Upper lobe of right lung (tissue), 1 donor: ENCODE data around the gene DDX54. TPM values are rescaled to one million over a fixed set of nuclear protein-coding genes. Genes with fewer than 3 reads are reported as not detected.
A peak's percentile ranks its signal among the peaks of the same experiment; 100 is the strongest.

Source experiments
- ATAC-seq: fragments of 200-7000 bp; cut with Tn5 transposase; one replicate; pipeline ENCODE4 v1.9.1; 2020; ENCODE audit warnings: mild to moderate bottlenecking, moderate library complexity
- DNase-seq: peaks from one replicate; pipeline ENCODE4 v3.0.0-alpha.2; 2020
- H3K27ac ChIP-seq: fragments of 200-600 bp; one replicate; pipeline ENCODE4 v1.8.0; 2022
- H3K27me3 ChIP-seq: fragments of 200-600 bp; one replicate; pipeline ENCODE4 v1.8.0; 2022; ENCODE audit warnings: mild to moderate bottlenecking
- H3K36me3 ChIP-seq: fragments of 200-600 bp; one replicate; pipeline ENCODE4 v1.8.0; 2022
- H3K4me1 ChIP-seq: fragments of 200-600 bp; one replicate; pipeline ENCODE4 v1.8.0; 2022
- H3K4me3 ChIP-seq: fragments of 200-600 bp; one replicate; pipeline ENCODE4 v1.8.0; 2022; ENCODE audit warnings: mild to moderate bottlenecking
- H3K9me3 ChIP-seq: fragments of 200-600 bp; one replicate; pipeline ENCODE4 v1.8.0; 2022
- intact Hi-C: fragments of 100-400 bp; cut with DNase I; formaldehyde crosslinking; loops from one replicate; pipeline ENCODE4 v1.11.0; 2022
- total RNA-seq: library from RNA; stranded (reverse); fragmentation: NEBNext Ultra II Directional; extraction: Animal tissue kit (Norgen Biotek cat#: 25700); gene quantifications from one replicate; pipeline ENCODE4 v1.2.1, GENCODE V29; 2021
- TF ChIP-seq, protein P1 (sequence below): fragments of 200-600 bp; IDR thresholded peaks from one replicate; pipeline ENCODE4 v1.8.0; 2022; ENCODE audit warnings: antibody characterized with exemption
- donor health status: DM: no; HTN: yes; CAD: no; lungs with severe emphysema.

The DDX54 gene
- total RNA-seq, 1 donor from 2014 or later: 55.8 TPM

DNA sequence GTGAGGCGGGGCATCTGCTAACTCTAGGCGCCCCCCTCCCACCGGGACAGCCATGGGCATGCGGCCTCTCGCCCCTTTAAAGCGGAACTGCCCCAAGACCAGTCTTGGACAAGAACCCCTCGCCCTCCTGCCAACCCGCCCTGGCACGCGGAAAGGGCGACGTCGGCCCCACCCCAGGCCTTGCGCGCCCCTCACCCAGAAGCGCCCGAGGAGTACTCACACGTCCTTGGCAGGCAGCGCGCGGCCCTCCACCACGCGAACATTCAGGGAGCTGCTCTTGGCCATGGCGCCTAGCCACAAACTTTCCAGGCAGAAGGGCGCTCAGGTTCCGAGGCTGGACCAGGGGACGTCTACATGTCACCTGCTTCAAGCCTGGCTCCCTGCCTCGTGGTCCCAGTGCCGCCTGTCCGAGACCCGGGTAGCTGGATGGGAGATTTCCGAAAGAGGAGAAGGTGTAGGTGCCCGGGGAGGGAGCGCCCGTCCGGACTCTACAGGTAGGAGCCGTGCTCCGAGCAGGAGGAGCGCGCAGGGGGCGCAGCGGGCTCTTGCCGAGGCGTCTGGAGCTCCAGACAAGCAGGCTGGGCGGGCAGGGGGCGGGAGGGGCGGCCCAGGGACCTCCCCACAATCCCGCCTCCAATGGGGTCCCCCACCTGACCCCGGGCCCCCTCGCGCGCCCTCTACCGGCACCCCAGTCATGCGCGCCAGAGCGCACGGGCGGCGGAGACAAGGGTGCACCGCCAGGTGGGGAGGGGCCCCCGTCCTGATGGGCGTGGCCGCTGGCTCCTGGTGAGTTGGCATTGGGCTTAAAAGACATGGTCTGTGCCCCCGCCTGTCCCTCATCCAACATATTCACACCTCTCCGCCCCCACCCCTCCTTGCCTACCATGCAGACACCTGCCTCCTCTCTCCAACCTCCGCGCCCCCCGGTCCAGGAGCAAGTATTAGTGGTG lies 49.8 kb downstream of the DDX54 start, which contains the start of gene RASAL1:
RASAL1 (minus strand) TSS at position 584 of the 950 bp plus-strand sequence; CDS start at position 285, 299 bp downstream.
- ATAC-seq: peak; percentile 52

GRCh38 chr12:113134521-113134951 lies 50.7 kb downstream of the DDX54 start:
- no peak for DNase-seq
- TF ChIP-seq, protein P1, sequence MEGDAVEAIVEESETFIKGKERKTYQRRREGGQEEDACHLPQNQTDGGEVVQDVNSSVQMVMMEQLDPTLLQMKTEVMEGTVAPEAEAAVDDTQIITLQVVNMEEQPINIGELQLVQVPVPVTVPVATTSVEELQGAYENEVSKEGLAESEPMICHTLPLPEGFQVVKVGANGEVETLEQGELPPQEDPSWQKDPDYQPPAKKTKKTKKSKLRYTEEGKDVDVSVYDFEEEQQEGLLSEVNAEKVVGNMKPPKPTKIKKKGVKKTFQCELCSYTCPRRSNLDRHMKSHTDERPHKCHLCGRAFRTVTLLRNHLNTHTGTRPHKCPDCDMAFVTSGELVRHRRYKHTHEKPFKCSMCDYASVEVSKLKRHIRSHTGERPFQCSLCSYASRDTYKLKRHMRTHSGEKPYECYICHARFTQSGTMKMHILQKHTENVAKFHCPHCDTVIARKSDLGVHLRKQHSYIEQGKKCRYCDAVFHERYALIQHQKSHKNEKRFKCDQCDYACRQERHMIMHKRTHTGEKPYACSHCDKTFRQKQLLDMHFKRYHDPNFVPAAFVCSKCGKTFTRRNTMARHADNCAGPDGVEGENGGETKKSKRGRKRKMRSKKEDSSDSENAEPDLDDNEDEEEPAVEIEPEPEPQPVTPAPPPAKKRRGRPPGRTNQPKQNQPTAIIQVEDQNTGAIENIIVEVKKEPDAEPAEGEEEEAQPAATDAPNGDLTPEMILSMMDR: no peak
- H3K9me3 ChIP-seq: no peaks in the 10 kb centered on the region
- H3K27ac ChIP-seq: no peak overlapping the region
- intact Hi-C loops: no loop called here
- peaks cover 21% of the 10 kb centered on the region for H3K27me3 ChIP-seq
- H3K4me1 ChIP-seq: no peaks in the 10 kb centered on the region
- no peaks in the 10 kb centered on the region for H3K36me3 ChIP-seq
- no peak overlapping the region for H3K4me3 ChIP-seq
- ATAC-seq: no peak

More for the DNA sequence above, 49.8 kb downstream of the DDX54 start, which contains the start of gene RASAL1:
- peaks cover 21% of the 10 kb centered on the region for H3K27me3 ChIP-seq
- H3K27ac ChIP-seq: no peak within 1 kb of the TSS
- intact Hi-C loops: no loop called here
- TF ChIP-seq, protein P1: peak; percentile 22
- H3K36me3 ChIP-seq: no peaks in the 10 kb centered on the region
- no peaks in the 10 kb centered on the region for H3K4me1 ChIP-seq
- DNase-seq: no peak
- no peaks in the 10 kb centered on the region for H3K9me3 ChIP-seq
- no peak within 1 kb of the TSS for H3K4me3 ChIP-seq

- TF ChIP-seq, protein P1: no peak
- no peak for DNase-seq
- Histone ChIP-seq H3K27me3 (peaks cover 21% of the 10 kb centered on the region), H3K36me3 (no peaks in the 10 kb centered on the region), H3K4me3 (no peak overlapping the region), H3K9me3 (no peaks in the 10 kb centered on the region), H3K27ac (no peak overlapping the region), H3K4me1 (no peaks in the 10 kb centered on the region)
- intact Hi-C loops: no loop called here
- no peak for ATAC-seq
Observed at GRCh38 chr12:113134071-113134470, 51.2 kb downstream of the DDX54 start.

GRCh38 chr12:113133666-113134065 lies 51.6 kb downstream of the DDX54 start:
- ATAC-seq: no peak
- Histone ChIP-seq H3K4me1 (no peaks in the 10 kb centered on the region), H3K27ac (no peak overlapping the region), H3K4me3 (no peak overlapping the region), H3K36me3 (no peaks in the 10 kb centered on the region), H3K9me3 (no peaks in the 10 kb centered on the region), H3K27me3 (peaks cover 21% of the 10 kb centered on the region)
- intact Hi-C loops: no loop called here
- TF ChIP-seq, protein P1: no peak
- no peak for DNase-seq

GRCh38 chr12:113133036-113133435 lies 52.2 kb downstream of the DDX54 start:
- Histone ChIP-seq H3K27me3 (peaks cover 21% of the 10 kb centered on the region), H3K4me3 (no peak overlapping the region), H3K27ac (no peak overlapping the region), H3K4me1 (no peaks in the 10 kb centered on the region), H3K9me3 (no peaks in the 10 kb centered on the region), H3K36me3 (no peaks in the 10 kb centered on the region)
- no peak for ATAC-seq
- no peak for DNase-seq
- TF ChIP-seq, protein P1: no peak
- intact Hi-C loops: no loop called here
